Activated CD8-positive, alpha-beta memory T cell treated with anti-CD3 and anti-CD28 coated beads, Interleukin-2, amount 50 U/mL, for 48 hours (primary cell): ENCODE measurements around the gene B2M.
"Not testable (repeated sequence)": the region's sequence is repeated elsewhere in the genome, so short reads cannot be mapped to it uniquely, and the experiment has no call there.

Experiments used
- DNase-seq: peaks from one replicate; pipeline ENCODE4 v3.0.0-alpha.2; 2020

B2M gene

GRCh38 chr15:44711096-44711742, at the start of gene B2M, which contains the start of gene PATL2:
B2M (plus strand) TSS chr15:44711517; CDS start chr15:44711547, 30 bp downstream.
PATL2 (minus strand) TSS chr15:44711323; CDS start chr15:44676490, 34,833 bp downstream.
- peak; percentile 99 for DNase-seq

GRCh38 chr15:44661576-44661975, 49.7 kb upstream of the B2M start:
- DNase-seq: no peak

- peak; percentile 90 for DNase-seq
Observed at GRCh38 chr15:44662478-44663409, 48.6 kb upstream of the B2M start.

GRCh38 chr15:44663410-44664308, 47.7 kb upstream of the B2M start, which contains the start of gene SPG11:
SPG11 (minus strand) TSS chr15:44663662; CDS start chr15:44663647, 15 bp downstream.
- peak; percentile 96 for DNase-seq

GRCh38 chr15:44666210-44667038, 44.9 kb upstream of the B2M start:
- DNase-seq: no peak

- no peak for DNase-seq
Observed at GRCh38 chr15:44667039-44667360, 44.3 kb upstream of the B2M start.

GRCh38 chr15:44668921-44669320, 42.4 kb upstream of the B2M start:
- no peak for DNase-seq

- DNase-seq: no peak
Observed at GRCh38 chr15:44670087-44670950, 41.0 kb upstream of the B2M start.

- no peak for DNase-seq
Observed at GRCh38 chr15:44673639-44674038, 37.7 kb upstream of the B2M start.

- DNase-seq: no peak
Observed at GRCh38 chr15:44675911-44676310, 35.4 kb upstream of the B2M start.

- DNase-seq: peak; percentile 74
Observed at GRCh38 chr15:44676676-44677075, 34.6 kb upstream of the B2M start.

GRCh38 chr15:44682211-44682610, 29.1 kb upstream of the B2M start:
- DNase-seq: no peak

GRCh38 chr15:44682809-44683682, 28.3 kb upstream of the B2M start:
- DNase-seq: peak; percentile 83

GRCh38 chr15:44689318-44689717, 22.0 kb upstream of the B2M start:
- not testable (repeated sequence) for DNase-seq

GRCh38 chr15:44690245-44690644, 21.1 kb upstream of the B2M start:
- not testable (repeated sequence) for DNase-seq

- DNase-seq: no peak
Observed at GRCh38 chr15:44692659-44693058, 18.7 kb upstream of the B2M start.

GRCh38 chr15:44694416-44694815, 16.9 kb upstream of the B2M start:
- DNase-seq: no peak

GRCh38 chr15:44695294-44695693, 16.0 kb upstream of the B2M start:
- no peak for DNase-seq

GRCh38 chr15:44697014-44697413, 14.3 kb upstream of the B2M start:
- no peak for DNase-seq

- DNase-seq: no peak
Observed at GRCh38 chr15:44698641-44699040, 12.7 kb upstream of the B2M start.
